Measurements from ENCODE around the gene MDGA2. TPM values are rescaled to one million over a fixed set of nuclear protein-coding genes. Genes with fewer than 3 reads are reported as not detected.
A peak's percentile ranks its signal among the peaks of the same experiment; 100 is the strongest.

The MDGA2 gene
- total RNA-seq, 1 donor from 2014 or later, result 2.4 TPM

- Histone ChIP-seq H3K27ac (ENCODE audit: low read depth, low read length) (no peak overlapping the region), H3K79me2 (ENCODE audit: insufficient read depth, low read length) (no peaks in the 10 kb centered on the region), H3K27me3 (ENCODE audit: insufficient read depth, low read length) (peaks cover 24% of the 10 kb centered on the region), H4K20me1 (ENCODE audit: insufficient read depth, low read length) (no peaks in the 10 kb centered on the region), H3K9me3 (ENCODE audit: insufficient read depth, low read depth, low read length) (no peaks in the 10 kb centered on the region), H3K4me1 (ENCODE audit: insufficient read depth, low read length) (peaks cover 15% of the 10 kb centered on the region), H3K36me3 (ENCODE audit: insufficient read depth, low read length) (no peaks in the 10 kb centered on the region), H3K4me2 (ENCODE audit: low read length) (peak overlapping the region; percentile 89), H2AFZ (ENCODE audit: low read depth, low read length) (peak overlapping the region; percentile 87), H3K4me3 (ENCODE audit: insufficient read depth, low read depth, low read length) (peak overlapping the region; percentile 51), H3K9ac (ENCODE audit: low read length) (no peak overlapping the region)
- Mint-ChIP-seq H3K36me3 (ENCODE audit: low read depth, unreplicated experiment) (peaks cover 2% of the 10 kb centered on the region), H3K27ac (ENCODE audit: unreplicated experiment) (no peak overlapping the region), H3K27me3 (ENCODE audit: low read depth, unreplicated experiment) (peaks cover 34% of the 10 kb centered on the region), H3K9me3 (ENCODE audit: unreplicated experiment) (no peaks in the 10 kb centered on the region), H3K4me1 (ENCODE audit: low read depth, unreplicated experiment) (peaks cover 4% of the 10 kb centered on the region), H3K4me3 (ENCODE audit: unreplicated experiment) (peak overlapping the region; percentile 88)
- FAIRE-seq, result no peak
- DNase-seq (ENCODE audit: low read depth), result no peak
- TF ChIP-seq CTCF (IDR thresholded peaks at IDR 0.05; ENCODE audit: insufficient read depth, low read depth, low read length), result no peak
- TF ChIP-seq EZH2 (IDR thresholded peaks at IDR 0.05; ENCODE audit: insufficient read depth, low read length), result no peak
Measured at GRCh38 chr14:47674148-47674542, 1.3 kb downstream of the MDGA2 start.

- no peak overlapping the region for H3K4me3 ChIP-seq (ENCODE audit: insufficient read depth, low read depth, low read length)
- no peaks in the 10 kb centered on the region for H3K9me3 ChIP-seq (ENCODE audit: insufficient read depth, low read depth, low read length)
- H3K79me2 ChIP-seq (ENCODE audit: insufficient read depth, low read length), result no peaks in the 10 kb centered on the region
- TF ChIP-seq CTCF (IDR thresholded peaks at IDR 0.05; ENCODE audit: insufficient read depth, low read depth, low read length), result no peak
- TF ChIP-seq EZH2 (IDR thresholded peaks at IDR 0.05; ENCODE audit: insufficient read depth, low read length), result no peak
- Mint-ChIP-seq H3K36me3 (ENCODE audit: low read depth, unreplicated experiment) (no peaks in the 10 kb centered on the region), H3K4me3 (ENCODE audit: unreplicated experiment) (no peak overlapping the region), H3K27ac (ENCODE audit: unreplicated experiment) (no peak overlapping the region), H3K9me3 (ENCODE audit: unreplicated experiment) (peaks cover 4% of the 10 kb centered on the region), H3K4me1 (ENCODE audit: low read depth, unreplicated experiment) (no peaks in the 10 kb centered on the region), H3K27me3 (ENCODE audit: low read depth, unreplicated experiment) (peaks cover 12% of the 10 kb centered on the region)
- H3K27me3 ChIP-seq (ENCODE audit: insufficient read depth, low read length), result no peaks in the 10 kb centered on the region
- no peak overlapping the region for H2AFZ ChIP-seq (ENCODE audit: low read depth, low read length)
- H3K4me1 ChIP-seq (ENCODE audit: insufficient read depth, low read length), result no peaks in the 10 kb centered on the region
- no peak overlapping the region for H3K27ac ChIP-seq (ENCODE audit: low read depth, low read length)
- DNase-seq (ENCODE audit: low read depth) (no peak), FAIRE-seq (no peak)
- H4K20me1 ChIP-seq (ENCODE audit: insufficient read depth, low read length), result no peaks in the 10 kb centered on the region
- H3K9ac ChIP-seq (ENCODE audit: low read length), result no peak overlapping the region
- H3K4me2 ChIP-seq (ENCODE audit: low read length), result no peak overlapping the region
- no peaks in the 10 kb centered on the region for H3K36me3 ChIP-seq (ENCODE audit: insufficient read depth, low read length)
Measured at GRCh38 chr14:47665337-47666134, 9.9 kb downstream of the MDGA2 start.

- Mint-ChIP-seq H3K36me3 (ENCODE audit: low read depth, unreplicated experiment) (no peaks in the 10 kb centered on the region), H3K27ac (ENCODE audit: unreplicated experiment) (no peak overlapping the region), H3K4me1 (ENCODE audit: low read depth, unreplicated experiment) (no peaks in the 10 kb centered on the region), H3K27me3 (ENCODE audit: low read depth, unreplicated experiment) (peaks cover 7% of the 10 kb centered on the region), H3K4me3 (ENCODE audit: unreplicated experiment) (no peak overlapping the region), H3K9me3 (ENCODE audit: unreplicated experiment) (peaks cover 4% of the 10 kb centered on the region)
- H3K36me3 ChIP-seq (ENCODE audit: insufficient read depth, low read length), result no peaks in the 10 kb centered on the region
- H3K9me3 ChIP-seq (ENCODE audit: insufficient read depth, low read depth, low read length), result no peaks in the 10 kb centered on the region
- no peak overlapping the region for H3K27ac ChIP-seq (ENCODE audit: low read depth, low read length)
- FAIRE-seq, result no peak
- no peak for DNase-seq (ENCODE audit: low read depth)
- H3K4me2 ChIP-seq (ENCODE audit: low read length), result no peak overlapping the region
- no peak overlapping the region for H3K4me3 ChIP-seq (ENCODE audit: insufficient read depth, low read depth, low read length)
- H3K4me1 ChIP-seq (ENCODE audit: insufficient read depth, low read length), result no peaks in the 10 kb centered on the region
- TF ChIP-seq EZH2 (IDR thresholded peaks at IDR 0.05; ENCODE audit: insufficient read depth, low read length), result no peak
- no peak for TF ChIP-seq CTCF (IDR thresholded peaks at IDR 0.05; ENCODE audit: insufficient read depth, low read depth, low read length)
- no peaks in the 10 kb centered on the region for H3K27me3 ChIP-seq (ENCODE audit: insufficient read depth, low read length)
- no peaks in the 10 kb centered on the region for H4K20me1 ChIP-seq (ENCODE audit: insufficient read depth, low read length)
- H3K79me2 ChIP-seq (ENCODE audit: insufficient read depth, low read length), result no peaks in the 10 kb centered on the region
- H3K9ac ChIP-seq (ENCODE audit: low read length), result no peak overlapping the region
- H2AFZ ChIP-seq (ENCODE audit: low read depth, low read length), result no peak overlapping the region
Measured at GRCh38 chr14:47662466-47662865, 12.9 kb downstream of the MDGA2 start.
